ENCODE data around the gene CAB39L. TPM values are rescaled to one million over a fixed set of nuclear protein-coding genes. Genes with fewer than 3 reads are reported as not detected.

The CAB39L gene
- total RNA-seq, 1 donor from 2014 or later: 7.1 TPM

DNA sequence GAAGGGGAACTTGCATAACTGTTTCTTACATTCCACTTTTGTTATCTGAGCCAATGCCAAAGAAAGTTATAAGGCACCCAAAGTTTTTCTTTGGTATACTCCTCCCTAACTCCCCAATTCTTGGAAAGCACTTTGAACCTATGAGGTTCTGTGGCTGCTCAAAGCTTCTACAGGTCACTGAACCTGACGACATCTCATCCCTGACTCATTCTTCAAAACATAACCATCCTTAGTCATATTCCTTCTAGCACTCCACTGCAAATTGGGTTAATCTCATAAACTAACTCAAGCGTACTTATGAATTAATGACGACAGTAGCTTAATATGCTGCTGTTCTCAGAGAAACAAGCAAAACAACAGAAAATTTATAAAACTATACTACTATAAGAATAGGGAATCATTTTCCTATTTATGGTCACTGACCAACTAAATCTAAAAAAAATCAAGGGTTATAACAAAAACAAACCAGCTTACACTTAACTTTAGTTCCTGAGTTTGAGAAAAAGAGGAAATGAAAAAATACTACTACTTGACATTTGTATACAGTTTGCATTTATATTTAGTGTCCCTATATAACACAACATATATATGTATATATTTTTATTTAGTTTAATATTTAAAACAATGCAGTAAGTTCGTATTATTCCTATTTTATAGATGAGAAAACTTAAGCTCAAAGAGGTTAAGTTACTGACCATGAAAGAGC, 69.1 kb downstream of the CAB39L start:
- no peaks in the 10 kb centered on the region for H3K4me1 Mint-ChIP-seq (ENCODE audit: low read depth)
- H3K9me3 Mint-ChIP-seq: no peaks in the 10 kb centered on the region
- peaks cover 2% of the 10 kb centered on the region for H3K27me3 Mint-ChIP-seq (ENCODE audit: insufficient read depth)
- no peak overlapping the region for H3K27ac Mint-ChIP-seq
- no peaks in the 10 kb centered on the region for H3K36me3 Mint-ChIP-seq (ENCODE audit: low read depth)
- H3K4me3 Mint-ChIP-seq: no peak overlapping the region
- no peak for DNase-seq (ENCODE audit: low spot score)
- intact Hi-C loops (cut with micrococcal nuclease): no loop called here

DNA sequence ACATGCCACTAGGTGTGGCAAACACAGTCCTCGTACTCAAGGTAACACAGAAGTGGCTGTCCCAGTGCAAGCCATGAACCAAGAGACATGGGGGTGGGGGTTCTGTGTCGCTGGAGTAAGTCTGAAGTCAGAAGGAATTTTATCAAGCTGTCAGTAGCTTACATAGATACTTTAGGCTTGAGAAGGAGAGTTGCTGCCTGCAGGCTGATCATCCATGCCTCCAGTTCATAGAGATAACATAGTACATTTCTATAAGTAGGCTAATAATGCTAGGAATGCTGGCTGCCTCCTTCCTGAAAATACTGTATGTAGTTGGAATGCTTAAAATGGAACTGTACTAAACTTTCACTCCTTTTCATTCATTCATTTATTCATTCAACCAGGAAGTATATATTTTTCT, 70.1 kb downstream of the CAB39L start:
- Mint-ChIP-seq H3K9me3 (no peaks in the 10 kb centered on the region), H3K4me1 (ENCODE audit: low read depth) (no peaks in the 10 kb centered on the region), H3K36me3 (ENCODE audit: low read depth) (no peaks in the 10 kb centered on the region), H3K4me3 (no peak overlapping the region), H3K27ac (no peak overlapping the region), H3K27me3 (ENCODE audit: insufficient read depth) (peaks cover 2% of the 10 kb centered on the region)
- DNase-seq (ENCODE audit: low spot score): no peak
- intact Hi-C loops (cut with micrococcal nuclease): no loop called here

DNA sequence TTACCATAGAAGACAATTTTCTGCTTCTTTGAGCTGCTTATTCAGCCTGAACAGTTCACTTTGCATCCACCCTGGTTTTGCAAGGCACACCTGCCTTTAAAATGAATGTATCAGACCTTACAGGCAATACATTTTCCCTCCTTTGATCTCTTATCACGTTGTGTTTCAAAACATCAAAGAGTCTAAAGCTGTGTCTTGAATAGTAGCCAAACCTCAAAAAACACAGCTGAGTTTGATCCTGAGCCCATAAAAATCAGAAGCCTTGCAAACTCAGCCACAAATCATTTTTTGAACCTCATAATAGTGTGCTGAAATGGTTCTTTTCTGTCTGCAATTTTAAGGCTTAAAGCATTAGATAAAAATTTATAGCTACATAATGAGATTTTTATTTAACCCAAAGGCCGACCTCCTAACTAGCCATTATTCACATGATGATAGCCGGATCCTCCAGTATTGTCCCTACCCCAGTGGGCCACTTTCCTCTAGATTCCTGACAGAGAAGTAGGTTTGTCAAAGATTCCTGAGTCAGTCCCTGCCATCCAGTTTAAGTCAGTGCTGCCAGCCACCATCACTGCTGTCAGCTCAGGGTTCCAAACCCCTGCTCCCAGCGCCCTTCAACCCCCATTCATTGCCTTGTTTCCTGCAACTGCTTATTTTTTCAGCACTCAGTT, 71.8 kb downstream of the CAB39L start:
- Mint-ChIP-seq H3K36me3 (ENCODE audit: low read depth) (no peaks in the 10 kb centered on the region), H3K4me3 (no peak overlapping the region), H3K9me3 (no peaks in the 10 kb centered on the region), H3K4me1 (ENCODE audit: low read depth) (no peaks in the 10 kb centered on the region), H3K27ac (no peak overlapping the region), H3K27me3 (ENCODE audit: insufficient read depth) (peaks cover 2% of the 10 kb centered on the region)
- intact Hi-C loops (cut with micrococcal nuclease): no loop called here
- no peak for DNase-seq (ENCODE audit: low spot score)

DNA sequence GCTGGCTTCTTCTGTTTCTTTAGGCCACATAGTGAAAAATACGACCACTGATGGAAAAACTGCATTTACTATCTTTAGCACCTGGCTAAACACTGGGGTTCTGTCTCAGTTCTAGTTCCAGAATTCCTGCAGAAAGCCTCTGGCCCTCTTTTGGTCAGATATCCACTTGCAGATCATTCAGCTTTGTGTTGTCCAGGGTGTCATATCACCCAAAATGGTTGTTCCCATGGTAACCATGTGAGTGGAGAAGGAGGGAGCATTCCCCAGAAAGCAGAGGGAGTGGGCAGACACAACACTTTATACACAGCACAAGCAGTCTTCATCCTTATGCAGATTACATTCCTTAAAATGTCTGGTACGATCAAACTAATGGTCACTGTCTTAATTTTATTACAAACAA, 73.5 kb downstream of the CAB39L start:
- Mint-ChIP-seq H3K36me3 (ENCODE audit: low read depth) (no peaks in the 10 kb centered on the region), H3K4me1 (ENCODE audit: low read depth) (no peaks in the 10 kb centered on the region), H3K9me3 (no peaks in the 10 kb centered on the region), H3K27me3 (ENCODE audit: insufficient read depth) (peaks cover 2% of the 10 kb centered on the region), H3K4me3 (no peak overlapping the region), H3K27ac (no peak overlapping the region)
- intact Hi-C loops (cut with micrococcal nuclease): no loop called here
- DNase-seq (ENCODE audit: low spot score): no peak

DNA sequence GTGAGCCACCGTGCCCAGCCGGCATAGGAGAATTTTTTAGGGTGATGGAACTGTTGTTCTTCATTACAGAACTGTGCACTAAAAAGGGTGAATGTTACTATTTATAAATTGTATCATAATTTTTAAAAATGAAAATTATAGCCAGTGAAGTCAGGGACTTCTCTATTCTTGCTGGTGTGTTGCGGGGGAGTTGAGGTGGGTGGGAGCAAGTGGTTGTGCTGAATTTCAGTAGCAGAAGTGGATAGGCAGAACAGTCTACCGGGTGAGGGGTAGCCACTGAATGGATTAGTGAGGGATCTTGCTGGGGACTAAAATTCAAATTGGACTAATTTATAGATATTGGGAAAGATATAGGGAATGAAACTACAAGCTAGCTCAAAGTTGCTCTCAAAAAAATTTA, 74.0 kb downstream of the CAB39L start:
- DNase-seq (ENCODE audit: low spot score): no peak
- peaks cover 2% of the 10 kb centered on the region for H3K27me3 Mint-ChIP-seq (ENCODE audit: insufficient read depth)
- no peak overlapping the region for H3K4me3 Mint-ChIP-seq
- intact Hi-C loops (cut with micrococcal nuclease): no loop called here
- H3K4me1 Mint-ChIP-seq (ENCODE audit: low read depth): no peaks in the 10 kb centered on the region
- no peaks in the 10 kb centered on the region for H3K9me3 Mint-ChIP-seq
- H3K27ac Mint-ChIP-seq: no peak overlapping the region
- no peaks in the 10 kb centered on the region for H3K36me3 Mint-ChIP-seq (ENCODE audit: low read depth)

DNA sequence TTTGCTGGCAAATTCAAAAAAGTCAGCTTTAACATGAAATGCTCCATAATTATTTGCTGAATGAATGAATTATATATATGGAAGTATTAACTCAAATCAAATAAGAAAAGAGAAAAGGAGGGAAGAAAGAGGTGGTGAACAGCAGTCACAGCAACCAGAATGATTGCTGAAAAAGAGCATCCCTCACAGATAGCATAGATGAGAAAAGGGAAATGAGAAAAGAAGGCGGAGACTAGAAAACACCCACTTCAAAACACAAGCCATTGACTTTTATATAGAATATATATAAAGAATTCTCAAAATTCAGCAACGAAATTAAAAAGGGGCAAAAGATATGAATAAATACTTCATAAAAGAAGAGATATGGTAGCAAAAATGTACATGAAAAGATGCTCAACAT, 75.2 kb downstream of the CAB39L start:
- intact Hi-C loops (cut with micrococcal nuclease): no loop called here
- Mint-ChIP-seq H3K4me1 (ENCODE audit: low read depth) (no peaks in the 10 kb centered on the region), H3K4me3 (no peak overlapping the region), H3K27me3 (ENCODE audit: insufficient read depth) (peaks cover 2% of the 10 kb centered on the region), H3K9me3 (peaks cover 6% of the 10 kb centered on the region), H3K36me3 (ENCODE audit: low read depth) (no peaks in the 10 kb centered on the region), H3K27ac (no peak overlapping the region)
- DNase-seq (ENCODE audit: low spot score): no peak

DNA sequence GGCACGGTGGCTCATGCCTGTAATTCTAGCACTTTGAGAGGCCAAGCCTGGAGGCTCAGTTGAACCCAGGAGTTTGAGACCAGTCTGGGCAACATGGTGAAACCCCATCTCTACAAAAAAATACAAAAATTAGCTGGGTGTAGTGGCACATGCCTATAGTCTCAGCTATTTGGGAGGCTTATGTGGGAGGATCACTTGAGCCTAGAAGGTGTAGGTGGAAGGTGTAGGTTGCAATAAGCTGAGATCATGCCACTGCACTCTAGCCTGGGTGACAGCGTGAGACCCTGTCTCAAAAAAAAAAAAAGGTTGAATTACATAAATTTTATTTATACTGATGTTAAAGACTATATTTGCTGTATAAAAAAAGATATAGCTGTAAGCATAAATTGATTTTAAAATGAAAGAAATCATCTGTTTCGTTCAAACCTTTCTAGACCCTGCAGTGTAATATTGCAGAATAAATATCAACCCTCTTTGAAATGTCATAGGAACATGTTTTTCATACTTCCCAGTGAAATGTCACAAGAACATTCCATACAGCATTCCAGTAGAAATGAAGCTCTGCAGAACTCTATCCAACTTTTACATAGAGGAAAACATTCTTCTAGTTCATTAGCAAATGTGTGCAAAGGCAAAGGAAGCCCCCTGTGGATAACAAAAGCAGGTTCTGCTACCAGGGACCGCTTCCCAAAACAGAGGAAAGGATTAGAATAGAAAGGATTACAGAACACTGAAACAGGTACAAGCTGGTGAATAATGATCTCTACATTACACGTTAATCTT, 76.0 kb downstream of the CAB39L start:
- Mint-ChIP-seq H3K4me1 (ENCODE audit: low read depth) (no peaks in the 10 kb centered on the region), H3K9me3 (peaks cover 12% of the 10 kb centered on the region), H3K27me3 (ENCODE audit: insufficient read depth) (no peaks in the 10 kb centered on the region), H3K36me3 (ENCODE audit: low read depth) (no peaks in the 10 kb centered on the region), H3K4me3 (no peak overlapping the region), H3K27ac (no peak overlapping the region)
- intact Hi-C loops (cut with micrococcal nuclease): no loop called here
- no peak for DNase-seq (ENCODE audit: low spot score)

DNA sequence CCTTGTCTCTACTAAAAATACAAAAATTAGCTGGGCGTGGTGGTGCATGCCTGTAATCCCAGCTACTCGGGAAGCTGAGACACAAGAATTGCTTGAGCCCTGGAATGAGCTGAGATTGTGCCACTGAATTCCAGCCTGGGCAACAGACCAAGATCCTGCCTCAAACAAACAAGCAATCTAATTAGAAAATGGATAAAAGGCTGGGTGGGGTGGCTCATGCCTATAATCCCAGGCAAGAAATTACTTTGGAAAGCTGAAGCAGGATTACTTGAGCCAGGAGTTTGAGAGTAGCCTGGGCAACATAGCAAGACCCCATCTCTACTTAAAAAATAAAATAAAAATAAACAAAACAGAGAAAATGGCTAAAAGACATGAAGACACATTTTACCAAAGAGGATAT, 77.0 kb downstream of the CAB39L start:
- no peaks in the 10 kb centered on the region for H3K4me1 Mint-ChIP-seq (ENCODE audit: low read depth)
- H3K4me3 Mint-ChIP-seq: no peak overlapping the region
- H3K27ac Mint-ChIP-seq: no peak overlapping the region
- no peak for DNase-seq (ENCODE audit: low spot score)
- no peaks in the 10 kb centered on the region for H3K36me3 Mint-ChIP-seq (ENCODE audit: low read depth)
- intact Hi-C loops (cut with micrococcal nuclease): no loop called here
- H3K9me3 Mint-ChIP-seq: peaks cover 16% of the 10 kb centered on the region
- H3K27me3 Mint-ChIP-seq (ENCODE audit: insufficient read depth): no peaks in the 10 kb centered on the region

DNA sequence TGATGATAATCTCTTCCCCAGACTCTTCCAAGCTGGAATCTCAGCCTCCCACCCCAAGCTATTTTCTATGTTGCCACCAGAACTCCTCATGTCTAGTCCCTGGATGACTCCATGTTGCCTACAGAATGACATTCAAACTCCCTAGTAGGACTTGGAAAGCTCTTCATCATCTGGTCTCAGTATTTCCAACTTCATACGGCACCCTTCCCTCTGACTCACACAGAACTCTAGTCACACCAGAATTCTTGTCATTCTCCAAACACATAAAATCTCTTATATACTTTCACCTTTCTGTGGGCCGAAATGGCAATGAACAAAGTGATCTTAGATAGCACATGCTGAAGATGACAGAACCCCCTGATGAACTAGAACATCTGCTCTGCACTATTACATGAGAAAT, 86.2 kb downstream of the CAB39L start:
- no peaks in the 10 kb centered on the region for H3K36me3 Mint-ChIP-seq (ENCODE audit: low read depth)
- intact Hi-C loops (cut with micrococcal nuclease): no loop called here

DNA sequence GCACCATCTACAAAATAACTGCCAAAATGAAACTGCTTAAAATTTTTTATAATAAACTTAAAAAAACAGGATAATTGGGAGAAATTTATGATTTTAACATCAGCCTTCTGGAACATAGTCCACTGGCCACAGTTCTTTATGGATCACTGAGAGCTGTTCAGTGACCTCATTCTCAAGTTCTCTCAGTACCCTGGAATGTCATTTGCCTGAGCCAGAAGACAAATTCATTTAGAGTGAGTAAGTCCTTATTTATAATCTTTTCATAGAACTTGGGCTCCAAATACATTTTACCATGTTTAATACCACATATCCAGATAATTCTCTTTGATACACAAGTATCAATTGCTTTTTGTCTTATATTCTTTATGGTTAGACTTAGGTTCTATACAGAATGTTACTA, 87.6 kb downstream of the CAB39L start:
- intact Hi-C loops (cut with micrococcal nuclease): no loop called here
- H3K4me3 Mint-ChIP-seq: no peak overlapping the region

More for the DNA sequence above, 86.2 kb downstream of the CAB39L start:
- Mint-ChIP-seq H3K4me3 (no peak overlapping the region), H3K4me1 (ENCODE audit: low read depth) (no peaks in the 10 kb centered on the region), H3K27me3 (ENCODE audit: insufficient read depth) (no peaks in the 10 kb centered on the region), H3K9me3 (peaks cover 2% of the 10 kb centered on the region), H3K27ac (no peak overlapping the region)
- DNase-seq (ENCODE audit: low spot score): no peak

DNA sequence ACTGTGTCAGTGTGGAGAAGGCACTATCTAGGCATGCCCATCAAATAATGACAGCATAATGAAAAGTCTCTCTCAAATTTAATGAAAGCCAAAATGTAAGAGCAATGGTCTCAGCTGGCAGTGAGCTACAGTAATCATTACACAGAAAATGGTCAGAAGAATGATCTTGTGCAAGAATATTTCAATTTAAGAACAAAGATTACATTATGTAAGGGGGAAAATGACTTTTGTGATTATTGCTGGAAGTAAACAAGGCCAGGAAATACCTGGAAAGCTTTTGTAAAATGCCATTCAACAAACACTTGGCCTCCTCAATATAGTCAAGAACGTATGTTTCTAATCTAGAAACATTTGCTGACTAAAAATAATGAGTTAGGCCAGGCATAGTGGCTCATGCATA, 89.1 kb downstream of the CAB39L start:
- Mint-ChIP-seq H3K4me1 (ENCODE audit: low read depth) (no peaks in the 10 kb centered on the region), H3K27me3 (ENCODE audit: insufficient read depth) (peaks cover 2% of the 10 kb centered on the region), H3K27ac (no peak overlapping the region), H3K36me3 (ENCODE audit: low read depth) (no peaks in the 10 kb centered on the region), H3K9me3 (no peaks in the 10 kb centered on the region), H3K4me3 (no peak overlapping the region)
- no peak for DNase-seq (ENCODE audit: low spot score)
- intact Hi-C loops (cut with micrococcal nuclease): no loop called here

More for the DNA sequence above, 87.6 kb downstream of the CAB39L start:
- Mint-ChIP-seq H3K9me3 (no peaks in the 10 kb centered on the region), H3K27ac (no peak overlapping the region), H3K4me1 (ENCODE audit: low read depth) (no peaks in the 10 kb centered on the region), H3K36me3 (ENCODE audit: low read depth) (no peaks in the 10 kb centered on the region), H3K27me3 (ENCODE audit: insufficient read depth) (peaks cover 2% of the 10 kb centered on the region)
- DNase-seq (ENCODE audit: low spot score): no peak

DNA sequence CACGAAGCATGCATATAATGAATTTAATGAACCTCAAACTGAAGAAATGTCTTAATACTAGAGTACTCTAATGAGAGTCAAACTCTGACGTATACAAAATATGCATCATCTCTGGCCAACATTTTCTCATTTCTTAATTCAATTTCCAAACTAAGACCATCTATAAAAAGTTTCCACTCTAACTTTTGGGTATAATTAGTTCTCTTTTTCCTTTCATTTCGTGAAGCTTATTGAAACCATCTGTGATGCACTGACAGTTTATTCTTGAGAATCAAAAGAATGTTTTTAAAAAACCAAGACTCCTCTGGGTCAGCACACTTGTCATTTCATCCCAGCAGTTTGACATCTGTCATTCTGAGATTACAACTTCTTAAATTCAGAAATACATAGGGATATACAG, 90.0 kb downstream of the CAB39L start:
- Mint-ChIP-seq H3K27me3 (ENCODE audit: insufficient read depth) (peaks cover 2% of the 10 kb centered on the region), H3K9me3 (no peaks in the 10 kb centered on the region), H3K4me3 (no peak overlapping the region), H3K4me1 (ENCODE audit: low read depth) (no peaks in the 10 kb centered on the region), H3K36me3 (ENCODE audit: low read depth) (no peaks in the 10 kb centered on the region), H3K27ac (no peak overlapping the region)
- intact Hi-C loops (cut with micrococcal nuclease): no loop called here
- no peak for DNase-seq (ENCODE audit: low spot score)

DNA sequence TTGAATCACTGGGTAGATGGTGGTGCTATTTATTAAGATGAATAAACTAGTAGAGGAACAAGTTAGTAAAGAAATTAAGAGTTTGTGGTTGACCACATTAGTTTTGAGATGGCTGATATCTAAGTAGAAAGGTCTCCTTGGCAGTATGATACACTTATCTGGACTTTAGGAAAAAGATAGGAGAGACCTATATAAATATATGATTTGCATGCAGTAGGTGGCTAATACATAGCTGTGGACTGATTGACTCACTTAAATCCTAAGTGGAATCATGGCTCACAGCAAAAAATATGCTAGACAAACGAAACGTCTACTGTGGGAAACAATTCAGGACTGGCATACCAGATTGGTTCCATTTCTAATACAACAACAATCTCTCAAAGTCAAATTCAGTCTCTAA, 92.0 kb downstream of the CAB39L start:
- DNase-seq (ENCODE audit: low spot score): no peak
- no peak overlapping the region for H3K4me3 Mint-ChIP-seq
- H3K36me3 Mint-ChIP-seq (ENCODE audit: low read depth): no peaks in the 10 kb centered on the region
- intact Hi-C loops (cut with micrococcal nuclease): no loop called here
- H3K27ac Mint-ChIP-seq: no peak overlapping the region
- peaks cover 2% of the 10 kb centered on the region for H3K27me3 Mint-ChIP-seq (ENCODE audit: insufficient read depth)
- no peaks in the 10 kb centered on the region for H3K4me1 Mint-ChIP-seq (ENCODE audit: low read depth)
- H3K9me3 Mint-ChIP-seq: no peaks in the 10 kb centered on the region

All from activated T-helper 1 cell treated with anti-CD3 and anti-CD28 coated beads, Interleukin-12 subunit alpha, Interleukin-12 subunit beta, Interleukin-2, Interleukin-4 antibody, amounts not matched to agents 30 ng/mL and 10 ng/mL and 1 ng/mL, durations not matched to agents 14 hours and 24 hours and 36 hours (primary cell).